Mucosa of descending colon (tissue), 3 donors: Measurements from ENCODE around the gene PLEKHG7. TPM values are rescaled to one million over a fixed set of nuclear protein-coding genes. Genes with fewer than 3 reads are reported as not detected.

Experiments used
- ATAC-seq: fragments of 200-7000 bp; cut with Tn5 transposase; one replicate; pipeline ENCODE4 v1.9.1; 2020; ENCODE audit warnings: mild to moderate bottlenecking, moderate library complexity
- DNase-seq, 3 donors: peaks; one replicate each; pipeline ENCODE4 v3.0.0-alpha.2; 2020
- H3K36me3 ChIP-seq: fragments of 200-600 bp; one replicate; pipeline ENCODE4 v1.8.0; 2021; ENCODE audit warnings: low read depth, mild to moderate bottlenecking
- H3K4me1 ChIP-seq: fragments of 200-600 bp; one replicate; pipeline ENCODE4 v1.8.0; 2021; ENCODE audit warnings: low read depth, mild to moderate bottlenecking
- H3K4me3 ChIP-seq: fragments of 200-600 bp; one replicate; pipeline ENCODE4 v1.8.0; 2021; ENCODE audit warnings: mild to moderate bottlenecking
- H3K9me3 ChIP-seq: fragments of 200-600 bp; one replicate; pipeline ENCODE4 v1.8.0; 2021; ENCODE audit warnings: mild to moderate bottlenecking
- CTCF ChIP-seq: fragments of 200-600 bp; IDR thresholded peaks from one replicate; pipeline ENCODE4 v1.8.0; 2022; ENCODE audit warnings: antibody characterized with exemption, mild to moderate bottlenecking
- intact Hi-C, 2 donors: fragments of 100-400 bp; cut with DNase I in 1 of 2; cut with micrococcal nuclease in 1 of 2; formaldehyde crosslinking; loops; one replicate each; pipeline versions ENCODE4 v1.11.0 to v1.11.1; 2022; cut with DNase I, micrococcal nuclease
- total RNA-seq, 3 donors: library from RNA; stranded (reverse); fragmentation: NEBNext Ultra II Directional in 2 of 3; extraction: Animal tissue kit (Norgen Biotek cat#: 25700) in 2 of 3; gene quantifications; one replicate each; pipeline versions ENCODE4 v1.2.1 to v1.2.4, GENCODE V29; 2021 to 2023
- donor health status: DM: no; HTN: no; CAD: no; lungs with moderate emphysema.
- donor health status: DM: no; HTN: no; CAD: no.
- donor health status: DM: no; HTN: yes; CAD: no.

The PLEKHG7 gene
- total RNA-seq, 3 donors from 2014 or later, result 1.2 to 2.7 (median 1.3) TPM

DNA sequence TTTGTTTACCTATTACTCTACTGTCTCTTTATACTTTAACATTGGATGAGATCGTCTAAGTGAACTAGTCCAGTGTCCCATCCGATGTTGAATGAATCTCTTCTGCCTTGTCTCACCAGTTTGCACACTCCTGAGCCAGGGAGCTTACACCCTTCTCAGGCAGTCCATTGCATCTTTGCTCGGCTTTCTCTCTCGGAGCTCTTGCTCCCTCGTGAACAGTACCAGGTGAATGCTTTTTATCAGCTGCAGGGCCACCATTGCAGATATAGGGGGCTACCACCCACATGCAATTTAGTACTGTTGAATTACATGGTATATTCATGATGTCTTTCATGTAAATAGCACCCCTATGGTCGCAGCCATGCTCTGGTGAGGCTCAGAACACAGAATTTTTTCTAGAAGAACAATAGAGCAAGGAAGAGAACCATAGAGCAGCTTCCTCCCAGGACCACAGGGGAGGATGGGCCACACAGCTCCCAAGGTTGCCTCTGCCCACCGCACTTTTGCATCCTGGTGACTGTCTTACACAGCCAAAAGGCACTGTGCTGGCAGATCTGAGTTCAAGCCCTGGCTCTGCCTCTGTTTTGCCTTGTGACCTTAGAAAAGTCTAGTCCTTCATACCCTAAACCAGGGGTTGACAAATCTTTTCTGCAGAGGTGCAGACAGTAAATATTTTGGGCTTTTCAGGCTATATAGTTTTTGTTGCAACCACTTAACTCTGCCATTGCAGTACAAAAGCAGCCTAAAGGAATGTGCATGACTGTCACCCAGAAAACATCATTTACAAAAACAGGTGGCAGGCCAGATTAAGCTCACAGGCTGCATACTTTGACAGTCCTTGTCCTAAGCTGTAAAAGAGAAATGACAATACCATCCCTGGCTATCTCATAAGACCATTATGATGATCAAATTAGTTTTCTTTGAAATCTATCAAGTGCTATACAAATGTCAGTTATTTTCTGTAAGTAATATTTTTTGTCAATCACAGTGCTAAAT is 35.4 kb downstream of the PLEKHG7 start:
- intact Hi-C loops, result no loop called here
- Histone ChIP-seq H3K4me1 (no peaks in the 10 kb centered on the region), H3K36me3 (no peaks in the 10 kb centered on the region), H3K9me3 (no peaks in the 10 kb centered on the region), H3K4me3 (no peak overlapping the region)
- DNase-seq (no peak), ATAC-seq (no peak)
- TF ChIP-seq CTCF, result no peak

- H3K36me3 ChIP-seq, result no peaks in the 10 kb centered on the region
Measured at GRCh38 chr12:92739113-92739512, 36.3 kb downstream of the PLEKHG7 start.

DNA sequence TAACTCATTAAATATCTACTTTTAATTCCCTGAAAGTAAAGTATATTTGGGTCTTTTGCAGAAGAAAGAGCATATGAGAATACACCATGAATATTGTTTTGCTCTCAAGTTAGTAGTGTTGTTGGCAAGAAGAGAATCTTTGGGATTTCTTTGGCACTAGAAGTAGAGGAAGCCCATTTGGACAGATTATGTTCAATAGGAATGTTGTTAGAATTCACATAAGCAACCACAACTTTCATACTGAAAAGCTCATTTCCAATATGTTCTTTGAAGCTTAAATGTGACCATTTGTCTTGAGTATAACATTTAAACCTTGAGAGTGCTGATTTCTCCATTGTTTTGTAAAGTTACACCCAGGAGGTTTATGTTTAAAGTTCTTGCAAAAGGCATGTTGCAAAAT is 37.6 kb downstream of the PLEKHG7 start:
- Histone ChIP-seq H3K4me1 (no peaks in the 10 kb centered on the region), H3K36me3 (no peaks in the 10 kb centered on the region), H3K9me3 (no peaks in the 10 kb centered on the region), H3K4me3 (no peak overlapping the region)
- intact Hi-C loops, result no loop called here
- no peak for TF ChIP-seq CTCF
- DNase-seq (no peak), ATAC-seq (no peak)

More at GRCh38 chr12:92739113-92739512, 36.3 kb downstream of the PLEKHG7 start:
- intact Hi-C loops, result no loop called here
- H3K4me3 ChIP-seq, result no peak overlapping the region
- H3K4me1 ChIP-seq, result no peaks in the 10 kb centered on the region
- no peaks in the 10 kb centered on the region for H3K9me3 ChIP-seq
- ATAC-seq (no peak), DNase-seq (no peak)
- no peak for TF ChIP-seq CTCF

DNA sequence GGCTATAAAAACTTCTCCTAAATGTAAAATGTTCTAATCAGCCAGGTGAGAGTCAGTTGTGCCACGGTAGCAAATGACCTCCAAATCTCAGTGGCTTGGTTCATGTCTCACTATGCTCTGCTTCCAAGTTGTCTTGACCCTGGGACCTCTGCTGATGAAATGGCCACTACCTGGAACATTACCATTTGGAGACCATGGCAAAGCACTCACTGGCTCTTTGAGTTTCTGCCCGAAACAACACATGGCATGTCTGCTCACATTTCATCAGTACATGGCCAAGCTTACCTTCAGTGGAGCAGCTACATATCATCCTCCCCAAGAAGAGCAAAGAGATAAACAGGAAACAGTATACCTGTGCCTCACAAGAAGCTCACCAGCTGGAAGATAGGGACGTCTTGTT is 40.2 kb downstream of the PLEKHG7 start:
- DNase-seq, result no peak
- Histone ChIP-seq H3K4me3 (no peak overlapping the region), H3K9me3 (no peaks in the 10 kb centered on the region), H3K36me3 (no peaks in the 10 kb centered on the region), H3K4me1 (no peaks in the 10 kb centered on the region)
- no peak for TF ChIP-seq CTCF
- intact Hi-C loops, result no loop called here
- no peak for ATAC-seq

GRCh38 chr12:92745856-92746550 is 43.2 kb downstream of the PLEKHG7 start:
- intact Hi-C loops, result no loop called here
- H3K36me3 ChIP-seq, result no peaks in the 10 kb centered on the region
- H3K4me3 ChIP-seq, result no peak overlapping the region
- no peak for TF ChIP-seq CTCF
- ATAC-seq (peak; percentile 61), DNase-seq (peak; percentile 34 to 68 (median 40))
- no peaks in the 10 kb centered on the region for H3K4me1 ChIP-seq
- H3K9me3 ChIP-seq, result no peaks in the 10 kb centered on the region
